Measurements from ENCODE around the gene SPTBN1.

Gene SPTBN1

DNA sequence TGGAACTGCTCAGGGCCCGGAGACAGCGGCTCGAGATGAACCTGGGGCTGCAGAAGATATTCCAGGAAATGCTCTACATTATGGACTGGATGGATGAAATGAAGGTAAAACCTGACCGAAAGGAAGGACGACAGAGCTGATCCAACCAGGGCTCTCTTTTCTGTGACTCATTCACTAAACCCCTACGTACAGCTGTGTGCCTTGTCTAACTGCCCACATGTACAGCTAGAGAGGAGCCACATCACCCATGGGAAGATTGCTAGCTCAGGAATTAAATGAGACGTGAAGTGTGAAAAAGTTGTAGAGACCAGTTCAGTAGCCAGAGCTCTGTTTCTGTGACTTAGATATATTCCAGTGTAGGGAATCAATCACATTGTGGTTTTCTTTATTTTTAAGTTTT is 170.0 kb downstream of the SPTBN1 start:
- TF ChIP-seq, protein P1, sequence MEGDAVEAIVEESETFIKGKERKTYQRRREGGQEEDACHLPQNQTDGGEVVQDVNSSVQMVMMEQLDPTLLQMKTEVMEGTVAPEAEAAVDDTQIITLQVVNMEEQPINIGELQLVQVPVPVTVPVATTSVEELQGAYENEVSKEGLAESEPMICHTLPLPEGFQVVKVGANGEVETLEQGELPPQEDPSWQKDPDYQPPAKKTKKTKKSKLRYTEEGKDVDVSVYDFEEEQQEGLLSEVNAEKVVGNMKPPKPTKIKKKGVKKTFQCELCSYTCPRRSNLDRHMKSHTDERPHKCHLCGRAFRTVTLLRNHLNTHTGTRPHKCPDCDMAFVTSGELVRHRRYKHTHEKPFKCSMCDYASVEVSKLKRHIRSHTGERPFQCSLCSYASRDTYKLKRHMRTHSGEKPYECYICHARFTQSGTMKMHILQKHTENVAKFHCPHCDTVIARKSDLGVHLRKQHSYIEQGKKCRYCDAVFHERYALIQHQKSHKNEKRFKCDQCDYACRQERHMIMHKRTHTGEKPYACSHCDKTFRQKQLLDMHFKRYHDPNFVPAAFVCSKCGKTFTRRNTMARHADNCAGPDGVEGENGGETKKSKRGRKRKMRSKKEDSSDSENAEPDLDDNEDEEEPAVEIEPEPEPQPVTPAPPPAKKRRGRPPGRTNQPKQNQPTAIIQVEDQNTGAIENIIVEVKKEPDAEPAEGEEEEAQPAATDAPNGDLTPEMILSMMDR (IDR thresholded peaks at IDR 0.05; ENCODE audit: low read depth, low read length) = no peak
- H3K4me3 ChIP-seq (ENCODE audit: low read depth, low read length) = no peak overlapping the region

DNA sequence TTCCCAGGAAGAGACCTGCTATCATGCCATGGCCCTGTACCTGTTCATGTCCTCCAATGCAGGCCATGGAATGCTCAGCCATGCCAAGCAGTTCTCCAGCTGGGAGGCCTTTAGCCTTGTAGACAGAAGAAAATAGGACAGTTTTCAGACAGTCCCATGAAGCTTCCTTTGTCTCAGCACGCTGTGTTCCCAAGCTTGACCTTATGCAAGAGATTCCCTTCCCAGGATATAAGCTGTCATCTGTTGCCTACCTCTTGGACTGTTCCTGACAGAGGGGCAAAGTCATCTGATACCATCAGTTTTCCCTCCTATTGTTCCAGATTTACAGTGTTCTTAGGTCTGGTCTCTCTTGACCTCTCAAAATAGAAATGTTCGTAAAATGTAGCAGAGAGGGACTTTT is 170.8 kb downstream of the SPTBN1 start:
- TF ChIP-seq, protein P1 (IDR thresholded peaks at IDR 0.05; ENCODE audit: low read depth, low read length) = no peak
- no peak overlapping the region for H3K4me3 ChIP-seq (ENCODE audit: low read depth, low read length)

DNA sequence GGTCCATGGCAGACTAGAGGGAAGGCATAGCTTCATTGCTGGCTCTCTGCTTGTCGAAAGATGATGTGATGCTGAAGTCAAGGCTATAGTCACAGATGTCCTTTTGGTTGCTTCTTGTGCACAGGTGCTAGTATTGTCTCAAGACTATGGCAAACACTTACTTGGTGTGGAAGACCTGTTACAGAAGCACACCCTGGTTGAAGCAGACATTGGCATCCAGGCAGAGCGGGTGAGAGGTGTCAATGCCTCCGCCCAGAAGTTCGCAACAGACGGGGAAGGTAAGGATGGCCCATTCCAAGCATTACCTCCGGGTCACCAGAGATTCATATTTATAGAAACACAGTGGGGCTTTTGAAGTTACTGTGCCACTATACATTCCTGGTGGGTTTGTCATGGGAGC is 171.8 kb downstream of the SPTBN1 start:
- TF ChIP-seq, protein P1 (IDR thresholded peaks at IDR 0.05; ENCODE audit: low read depth, low read length) = no peak
- H3K4me3 ChIP-seq (ENCODE audit: low read depth, low read length) = no peak overlapping the region

DNA sequence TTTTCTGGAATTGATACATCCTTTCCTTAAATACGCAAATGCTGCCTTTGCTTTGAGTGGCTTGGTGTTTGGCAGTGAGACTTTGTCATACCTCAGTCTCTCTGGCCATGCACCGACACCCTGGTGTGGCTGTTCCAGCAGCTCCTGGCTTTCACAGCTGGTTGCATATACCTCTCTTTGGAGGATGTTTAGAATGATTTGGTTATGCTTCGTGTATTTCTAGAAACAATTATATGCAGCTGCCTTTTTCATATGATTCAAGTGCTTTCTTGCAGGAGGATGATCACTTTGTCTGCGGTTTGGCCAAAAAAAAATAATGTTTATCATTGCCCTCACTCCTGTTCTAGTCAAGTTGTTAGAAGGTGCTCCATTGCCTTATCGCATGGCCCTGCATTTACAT is 172.3 kb downstream of the SPTBN1 start:
- no peak overlapping the region for H3K4me3 ChIP-seq (ENCODE audit: low read depth, low read length)
- TF ChIP-seq, protein P1 (IDR thresholded peaks at IDR 0.05; ENCODE audit: low read depth, low read length) = no peak

DNA sequence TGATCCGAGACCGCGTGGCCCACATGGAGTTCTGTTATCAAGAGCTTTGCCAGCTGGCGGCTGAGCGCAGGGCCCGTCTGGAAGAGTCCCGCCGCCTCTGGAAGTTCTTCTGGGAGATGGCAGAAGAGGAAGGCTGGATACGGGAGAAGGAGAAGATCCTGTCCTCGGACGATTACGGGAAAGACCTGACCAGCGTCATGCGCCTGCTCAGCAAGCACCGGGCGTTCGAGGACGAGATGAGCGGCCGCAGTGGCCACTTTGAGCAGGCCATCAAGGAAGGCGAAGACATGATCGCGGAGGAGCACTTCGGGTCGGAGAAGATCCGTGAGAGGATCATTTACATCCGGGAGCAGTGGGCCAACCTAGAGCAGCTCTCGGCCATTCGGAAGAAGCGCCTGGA is 172.8 kb downstream of the SPTBN1 start:
- no peak overlapping the region for H3K4me3 ChIP-seq (ENCODE audit: low read depth, low read length)
- TF ChIP-seq, protein P1 (IDR thresholded peaks at IDR 0.05; ENCODE audit: low read depth, low read length) = no peak

DNA sequence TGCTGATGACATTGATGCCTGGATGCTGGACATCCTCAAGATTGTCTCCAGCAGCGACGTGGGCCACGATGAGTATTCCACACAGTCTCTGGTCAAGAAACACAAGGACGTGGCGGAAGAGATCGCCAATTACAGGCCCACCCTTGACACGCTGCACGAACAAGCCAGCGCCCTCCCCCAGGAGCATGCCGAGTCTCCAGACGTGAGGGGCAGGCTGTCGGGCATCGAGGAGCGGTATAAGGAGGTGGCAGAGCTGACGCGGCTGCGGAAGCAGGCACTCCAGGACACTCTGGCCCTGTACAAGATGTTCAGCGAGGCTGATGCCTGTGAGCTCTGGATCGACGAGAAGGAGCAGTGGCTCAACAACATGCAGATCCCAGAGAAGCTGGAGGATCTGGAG is 173.3 kb downstream of the SPTBN1 start:
- H3K4me3 ChIP-seq (ENCODE audit: low read depth, low read length) = no peak overlapping the region
- TF ChIP-seq, protein P1 (IDR thresholded peaks at IDR 0.05; ENCODE audit: low read depth, low read length) = no peak

DNA sequence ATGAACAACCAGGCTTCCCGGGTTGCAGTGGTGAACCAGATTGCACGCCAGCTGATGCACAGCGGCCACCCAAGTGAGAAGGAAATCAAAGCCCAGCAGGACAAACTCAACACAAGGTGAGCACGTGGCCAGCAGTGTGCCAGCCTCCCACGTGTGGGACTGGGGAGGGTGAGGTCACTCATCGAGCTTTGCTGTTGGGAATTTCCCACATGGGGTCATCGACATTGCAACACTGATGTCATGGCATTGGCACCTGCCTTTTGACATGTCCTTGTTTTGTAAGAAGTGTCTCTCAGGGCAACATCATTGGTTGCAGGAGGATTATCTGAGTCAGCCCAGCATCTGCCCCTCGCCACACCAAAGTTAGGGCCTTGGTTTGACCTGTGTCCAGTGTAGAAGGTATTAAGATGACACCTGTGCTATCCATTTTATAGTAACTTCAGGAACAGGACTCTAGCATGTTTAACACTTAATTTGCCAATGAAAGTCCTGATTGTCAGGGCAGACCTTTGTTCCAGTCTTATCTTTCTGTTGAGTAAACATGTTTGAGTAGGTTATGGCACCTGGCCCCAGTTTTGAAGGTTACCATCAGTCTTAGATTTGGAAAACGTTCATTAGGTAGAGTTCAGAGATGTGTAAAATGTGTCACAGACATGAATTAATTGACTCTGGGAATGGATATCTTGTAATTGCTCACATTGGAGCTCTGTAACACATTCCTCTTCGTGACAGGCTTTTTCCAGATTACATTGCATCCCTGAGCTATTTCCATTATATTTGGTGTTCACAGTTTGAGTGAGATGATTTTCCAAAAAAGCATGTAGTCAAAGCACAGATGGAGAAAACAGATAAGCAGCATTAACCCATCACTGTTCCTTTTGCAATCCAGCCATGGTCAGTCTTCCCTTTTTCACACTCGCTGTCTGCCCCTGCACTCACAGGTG is 174.1 kb downstream of the SPTBN1 start:
- no peak overlapping the region for H3K4me3 ChIP-seq (ENCODE audit: low read depth, low read length)
- TF ChIP-seq, protein P1 (IDR thresholded peaks at IDR 0.05; ENCODE audit: low read depth, low read length) = no peak

All from WI38 (cell line).